ENCODE results near the gene TRIM56. TPM values are rescaled to one million over a fixed set of nuclear protein-coding genes. Genes with fewer than 3 reads are reported as not detected.

TRIM56 gene
- total and polyA plus RNA-seq, 9 of the 15 experiments (the other 6 are each of a cell fraction or from before 2014, with no cell fraction given), result 2.0 to 29.7 (median 11.6) TPM

DNA sequence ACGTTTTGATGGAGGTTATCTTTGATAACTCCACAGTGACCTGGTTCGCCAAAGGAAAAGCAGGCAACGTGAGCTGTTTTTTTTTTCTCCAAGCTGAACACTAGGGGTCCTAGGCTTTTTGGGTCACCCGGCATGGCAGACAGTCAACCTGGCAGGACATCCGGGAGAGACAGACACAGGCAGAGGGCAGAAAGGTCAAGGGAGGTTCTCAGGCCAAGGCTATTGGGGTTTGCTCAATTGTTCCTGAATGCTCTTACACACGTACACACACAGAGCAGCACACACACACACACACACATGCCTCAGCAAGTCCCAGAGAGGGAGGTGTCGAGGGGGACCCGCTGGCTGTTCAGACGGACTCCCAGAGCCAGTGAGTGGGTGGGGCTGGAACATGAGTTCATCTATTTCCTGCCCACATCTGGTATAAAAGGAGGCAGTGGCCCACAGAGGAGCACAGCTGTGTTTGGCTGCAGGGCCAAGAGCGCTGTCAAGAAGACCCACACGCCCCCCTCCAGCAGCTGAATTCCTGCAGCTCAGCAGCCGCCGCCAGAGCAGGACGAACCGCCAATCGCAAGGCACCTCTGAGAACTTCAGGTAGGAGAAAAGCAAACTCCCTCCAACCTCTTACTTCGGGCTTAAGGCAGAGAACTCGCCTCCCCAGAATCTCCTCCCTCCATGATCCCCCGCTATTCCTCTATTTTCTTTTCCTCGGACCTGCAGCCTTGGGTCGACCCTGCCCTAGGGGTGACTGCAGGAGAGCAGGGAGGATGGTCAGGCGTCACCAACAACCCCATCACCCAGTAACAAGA, 41.6 kb downstream of the TRIM56 start, which contains the start of gene SERPINE1 (continued):
- TF ChIP-seq TCFL5 (CRISPR knock-in tag; conservative IDR thresholded peaks at IDR 0.05), result no peak
- TF ChIP-seq NFRKB (IDR thresholded peaks at IDR 0.05; ENCODE audit: low read depth), result peak; percentile 49; the same call in 1 of the 2 replicates
- no peak for TF ChIP-seq RAD51 (IDR thresholded peaks at IDR 0.05; ENCODE audit: borderline replicate concordance, low read depth)
- TF ChIP-seq, protein P1, sequence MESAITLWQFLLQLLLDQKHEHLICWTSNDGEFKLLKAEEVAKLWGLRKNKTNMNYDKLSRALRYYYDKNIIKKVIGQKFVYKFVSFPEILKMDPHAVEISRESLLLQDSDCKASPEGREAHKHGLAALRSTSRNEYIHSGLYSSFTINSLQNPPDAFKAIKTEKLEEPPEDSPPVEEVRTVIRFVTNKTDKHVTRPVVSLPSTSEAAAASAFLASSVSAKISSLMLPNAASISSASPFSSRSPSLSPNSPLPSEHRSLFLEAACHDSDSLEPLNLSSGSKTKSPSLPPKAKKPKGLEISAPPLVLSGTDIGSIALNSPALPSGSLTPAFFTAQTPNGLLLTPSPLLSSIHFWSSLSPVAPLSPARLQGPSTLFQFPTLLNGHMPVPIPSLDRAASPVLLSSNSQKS (CRISPR knock-in tag; IDR thresholded peaks at IDR 0.05), result no peak
- TF ChIP-seq ZNF217 (CRISPR knock-in tag; IDR thresholded peaks at IDR 0.05), result no peak
- TF ChIP-seq, protein P2, sequence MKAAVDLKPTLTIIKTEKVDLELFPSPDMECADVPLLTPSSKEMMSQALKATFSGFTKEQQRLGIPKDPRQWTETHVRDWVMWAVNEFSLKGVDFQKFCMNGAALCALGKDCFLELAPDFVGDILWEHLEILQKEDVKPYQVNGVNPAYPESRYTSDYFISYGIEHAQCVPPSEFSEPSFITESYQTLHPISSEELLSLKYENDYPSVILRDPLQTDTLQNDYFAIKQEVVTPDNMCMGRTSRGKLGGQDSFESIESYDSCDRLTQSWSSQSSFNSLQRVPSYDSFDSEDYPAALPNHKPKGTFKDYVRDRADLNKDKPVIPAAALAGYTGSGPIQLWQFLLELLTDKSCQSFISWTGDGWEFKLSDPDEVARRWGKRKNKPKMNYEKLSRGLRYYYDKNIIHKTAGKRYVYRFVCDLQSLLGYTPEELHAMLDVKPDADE (conservative IDR thresholded peaks at IDR 0.05; ENCODE audit: control insufficient read depth, low read depth, low read length), result no peak
- TF ChIP-seq, protein P3, sequence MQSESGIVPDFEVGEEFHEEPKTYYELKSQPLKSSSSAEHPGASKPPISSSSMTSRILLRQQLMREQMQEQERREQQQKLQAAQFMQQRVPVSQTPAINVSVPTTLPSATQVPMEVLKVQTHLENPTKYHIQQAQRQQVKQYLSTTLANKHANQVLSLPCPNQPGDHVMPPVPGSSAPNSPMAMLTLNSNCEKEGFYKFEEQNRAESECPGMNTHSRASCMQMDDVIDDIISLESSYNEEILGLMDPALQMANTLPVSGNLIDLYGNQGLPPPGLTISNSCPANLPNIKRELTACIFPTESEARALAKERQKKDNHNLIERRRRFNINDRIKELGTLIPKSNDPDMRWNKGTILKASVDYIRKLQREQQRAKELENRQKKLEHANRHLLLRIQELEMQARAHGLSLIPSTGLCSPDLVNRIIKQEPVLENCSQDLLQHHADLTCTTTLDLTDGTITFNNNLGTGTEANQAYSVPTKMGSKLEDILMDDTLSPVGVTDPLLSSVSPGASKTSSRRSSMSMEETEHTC (IDR thresholded peaks at IDR 0.05), result no peak
- no peak for TF ChIP-seq TOE1 (IDR thresholded peaks at IDR 0.05; ENCODE audit: borderline replicate concordance)
- no peak for TF ChIP-seq TOE1 (CRISPR knock-in tag; IDR thresholded peaks at IDR 0.05; ENCODE audit: borderline replicate concordance, low read depth)
- no peak for TF ChIP-seq ILK (tag; IDR thresholded peaks at IDR 0.05; ENCODE audit: borderline replicate concordance, low read depth)
- no peak for TF ChIP-seq ZNF583 (CRISPR knock-in tag; IDR thresholded peaks at IDR 0.05)
- no peak for TF ChIP-seq ZNF76 (CRISPR knock-in tag; IDR thresholded peaks at IDR 0.05; ENCODE audit: borderline replicate concordance)
- TF ChIP-seq ZBTB1 (CRISPR knock-in tag; IDR thresholded peaks at IDR 0.05; ENCODE audit: borderline replicate concordance, low read depth), result no peak
- no peak for TF ChIP-seq ZFX (CRISPR knock-in tag; IDR thresholded peaks at IDR 0.05)
- no peak for TF ChIP-seq ZNF174 (CRISPR knock-in tag; IDR thresholded peaks at IDR 0.05)
- TF ChIP-seq BHLHE40 (IDR thresholded peaks at IDR 0.05; ENCODE audit: low read length), result no peak
- TF ChIP-seq, protein P4, sequence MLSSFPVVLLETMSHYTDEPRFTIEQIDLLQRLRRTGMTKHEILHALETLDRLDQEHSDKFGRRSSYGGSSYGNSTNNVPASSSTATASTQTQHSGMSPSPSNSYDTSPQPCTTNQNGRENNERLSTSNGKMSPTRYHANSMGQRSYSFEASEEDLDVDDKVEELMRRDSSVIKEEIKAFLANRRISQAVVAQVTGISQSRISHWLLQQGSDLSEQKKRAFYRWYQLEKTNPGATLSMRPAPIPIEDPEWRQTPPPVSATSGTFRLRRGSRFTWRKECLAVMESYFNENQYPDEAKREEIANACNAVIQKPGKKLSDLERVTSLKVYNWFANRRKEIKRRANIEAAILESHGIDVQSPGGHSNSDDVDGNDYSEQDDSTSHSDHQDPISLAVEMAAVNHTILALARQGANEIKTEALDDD (IDR thresholded peaks at IDR 0.05), result no peak
- TF ChIP-seq SREBF1 (IDR thresholded peaks at IDR 0.05; ENCODE audit: borderline replicate concordance, low read depth, low read length), result no peak
- TF ChIP-seq NFE2 (IDR thresholded peaks at IDR 0.05; ENCODE audit: low read depth), result no peak
- no peak for TF ChIP-seq GABPB2 (CRISPR knock-in tag; conservative IDR thresholded peaks at IDR 0.05)
- TF ChIP-seq MED1 (CRISPR knock-in tag; IDR thresholded peaks at IDR 0.05; ENCODE audit: borderline replicate concordance), result no peak
- TF ChIP-seq TGIF2 (CRISPR knock-in tag; IDR thresholded peaks at IDR 0.05), result no peak
- no peak for TF ChIP-seq PTRF (tag; IDR thresholded peaks at IDR 0.05)

Measured in K562 (cell line).